Fibroblast of skin of right biceps (primary cell): ENCODE results near the gene PPP2R1B.
"Not testable (repeated sequence)": the region's sequence is repeated elsewhere in the genome, so short reads cannot be mapped to it uniquely, and the experiment has no call there.

Experiments used
- DNase-seq: peaks from one replicate; pipeline ENCODE4 v3.0.0-alpha.2; 2013

Gene PPP2R1B

GRCh38 chr11:111782109-111782741, 16.0 kb upstream of the PPP2R1B start:
- no peak for DNase-seq

- DNase-seq, result no peak
These were observed 12.9 kb upstream of the PPP2R1B start for GRCh38 chr11:111779118-111779517.

- DNase-seq, result no peak
These were observed 11.9 kb upstream of the PPP2R1B start for GRCh38 chr11:111778047-111778558.

- DNase-seq, result peak; percentile 74
These were observed 11.2 kb upstream of the PPP2R1B start for GRCh38 chr11:111777094-111778046.

GRCh38 chr11:111776398-111777093, 10.4 kb upstream of the PPP2R1B start:
- DNase-seq, result no peak

- peak; percentile 48 for DNase-seq
These were observed 8.9 kb upstream of the PPP2R1B start for GRCh38 chr11:111774955-111775710.

GRCh38 chr11:111772535-111772934, 6.3 kb upstream of the PPP2R1B start:
- DNase-seq, result no peak

GRCh38 chr11:111771205-111771604, 5.0 kb upstream of the PPP2R1B start:
- DNase-seq, result not testable (repeated sequence)

GRCh38 chr11:111770581-111771134, 4.5 kb upstream of the PPP2R1B start:
- no peak for DNase-seq

- DNase-seq, result no peak
These were observed 599 bp upstream of the PPP2R1B start for GRCh38 chr11:111766834-111767142.

GRCh38 chr11:111765320-111765983, 737 bp downstream of the PPP2R1B start:
- no peak for DNase-seq

- peak; percentile 31 for DNase-seq
These were observed 1.6 kb downstream of the PPP2R1B start for GRCh38 chr11:111764621-111765020.

GRCh38 chr11:111762981-111763643, 3.1 kb downstream of the PPP2R1B start:
- peak; percentile 33 for DNase-seq

GRCh38 chr11:111762526-111762925, 3.7 kb downstream of the PPP2R1B start:
- DNase-seq, result no peak

GRCh38 chr11:111761036-111761435, 5.2 kb downstream of the PPP2R1B start:
- DNase-seq, result no peak

- no peak for DNase-seq
These were observed 6.3 kb downstream of the PPP2R1B start for GRCh38 chr11:111759778-111760407.

GRCh38 chr11:111759376-111759775, 6.8 kb downstream of the PPP2R1B start:
- no peak for DNase-seq

- DNase-seq, result no peak
These were observed 10.1 kb downstream of the PPP2R1B start for GRCh38 chr11:111756097-111756496.

GRCh38 chr11:111749646-111750045, 16.5 kb downstream of the PPP2R1B start:
- DNase-seq, result no peak

- DNase-seq, result no peak
These were observed 18.0 kb downstream of the PPP2R1B start for GRCh38 chr11:111748035-111748804.
